NCI-H1048 (cell line): ENCODE results near the gene MAP3K7.

Experiments used
- DNase-seq: peaks from one replicate; lab custom pipeline; 2025; lab: John Stamatoyannopoulos, UW

MAP3K7 gene

GRCh38 chr6:90530882-90531281 is 56.0 kb downstream of the MAP3K7 start:
- DNase-seq: no peak

GRCh38 chr6:90525421-90525820 is 61.5 kb downstream of the MAP3K7 start:
- DNase-seq: no peak

GRCh38 chr6:90523779-90524310 is 63.0 kb downstream of the MAP3K7 start:
- DNase-seq: no peak

DNA sequence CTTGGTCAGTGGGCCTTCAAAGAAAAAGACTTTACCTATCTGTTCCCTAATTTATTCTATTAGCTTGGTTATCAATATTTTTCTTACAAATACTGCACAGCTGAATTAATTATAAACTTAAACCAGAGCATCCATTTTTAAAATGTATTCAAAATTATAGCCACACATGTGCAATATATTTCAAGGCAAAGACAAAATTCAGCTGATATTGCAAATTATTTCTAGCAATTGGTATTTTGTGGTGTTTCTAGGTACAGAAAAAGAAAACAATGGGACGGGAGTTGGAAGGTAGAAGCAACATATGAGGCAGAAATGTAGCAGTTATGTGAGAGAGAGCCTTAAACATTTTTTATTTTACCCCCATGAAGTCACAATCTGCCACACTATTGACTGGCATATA is 64.9 kb downstream of the MAP3K7 start:
- DNase-seq: no peak

DNA sequence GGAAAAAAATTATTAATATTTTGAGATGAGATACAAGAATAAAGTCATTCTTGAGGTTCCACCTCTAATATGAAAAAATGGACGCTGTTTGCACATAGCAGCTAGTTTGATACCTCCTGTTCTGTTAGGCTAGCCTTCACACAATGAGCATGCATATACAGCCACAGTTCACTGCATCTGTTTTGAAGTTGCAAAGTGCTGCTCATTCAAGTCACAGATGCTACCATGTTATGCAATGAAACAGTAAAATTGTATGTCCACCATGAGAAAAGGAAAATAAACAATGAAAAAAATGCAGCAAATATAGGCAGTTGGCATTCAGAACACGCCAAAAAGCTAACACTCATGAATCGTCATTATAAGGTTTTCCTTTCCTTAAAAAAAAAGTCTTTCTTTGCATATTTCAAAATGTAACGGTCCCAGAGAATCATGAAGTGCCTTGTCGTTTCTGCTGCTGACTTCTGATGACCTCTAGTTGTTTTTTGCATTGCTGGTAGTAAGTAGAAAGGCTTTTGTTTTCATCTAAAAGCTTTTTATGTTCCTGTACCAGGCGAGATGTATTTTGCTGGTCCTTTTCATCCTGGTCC is 70.7 kb downstream of the MAP3K7 start:
- DNase-seq: no peak

GRCh38 chr6:90514496-90514895 is 72.4 kb downstream of the MAP3K7 start:
- no peak for DNase-seq

GRCh38 chr6:90508753-90509152 is 78.1 kb downstream of the MAP3K7 start:
- DNase-seq: no peak

DNA sequence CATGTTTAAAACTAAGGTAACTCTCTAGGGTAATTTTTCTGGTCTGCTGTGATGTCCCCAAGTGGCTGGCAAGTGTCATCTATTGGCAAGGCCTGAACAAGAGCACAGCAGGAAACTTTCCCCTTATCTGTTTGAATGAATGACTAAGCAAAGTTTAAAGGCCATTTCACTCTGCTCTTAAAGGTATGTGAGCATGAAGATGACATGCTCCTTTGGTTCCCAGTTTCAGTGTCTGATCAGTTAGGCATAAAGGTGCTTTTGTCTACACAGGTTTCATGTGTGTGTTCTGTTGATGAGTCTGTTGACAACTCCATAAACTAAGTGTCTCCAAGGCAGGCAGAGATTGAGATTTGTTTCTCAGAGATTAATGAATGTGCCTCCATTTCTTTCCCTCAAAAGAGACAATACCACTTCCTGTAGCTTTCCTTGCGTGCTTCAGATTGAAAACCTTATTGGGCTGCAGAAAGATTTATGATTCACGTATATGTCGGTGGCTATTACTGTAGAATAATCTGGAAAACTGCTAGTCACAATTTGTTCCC is 83.9 kb downstream of the MAP3K7 start:
- DNase-seq: no peak

DNA sequence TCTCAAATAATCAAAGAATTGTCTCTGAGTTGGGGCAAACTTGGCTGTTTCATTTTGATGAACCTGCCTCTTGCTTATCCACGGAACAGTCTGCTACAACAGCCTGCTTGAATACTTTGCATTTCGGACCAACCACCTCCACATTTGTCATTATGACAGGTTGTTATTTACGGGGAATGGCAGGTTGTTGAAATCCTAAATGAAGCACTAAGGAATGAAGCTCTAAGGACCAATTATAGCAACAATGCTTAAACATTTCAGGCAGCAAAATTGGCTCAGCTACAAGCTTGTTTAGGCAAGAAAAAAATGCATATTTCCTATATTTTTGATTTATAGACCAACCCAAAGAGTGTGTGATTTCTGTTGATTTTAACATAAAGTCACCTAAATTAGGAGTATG is 84.5 kb downstream of the MAP3K7 start:
- DNase-seq: no peak

DNA sequence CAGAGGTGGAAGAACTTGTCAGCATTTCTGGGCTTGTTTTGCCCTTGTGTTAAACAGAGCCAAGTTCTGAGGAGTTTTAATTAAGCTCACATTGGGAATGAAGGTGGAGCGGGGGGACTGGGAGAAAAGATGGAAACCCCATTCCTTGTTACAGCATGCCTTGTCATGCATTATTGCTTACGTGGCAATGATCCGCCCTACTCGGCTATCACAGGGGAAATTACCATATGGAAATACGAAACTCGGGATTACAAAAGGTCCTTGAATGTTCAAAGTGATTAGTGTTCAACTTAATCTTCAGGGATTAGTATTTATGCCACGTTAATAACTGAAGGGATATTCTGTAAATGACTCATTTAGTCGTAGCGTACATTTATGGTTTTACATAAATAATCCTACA is 86.4 kb downstream of the MAP3K7 start:
- DNase-seq: no peak

- DNase-seq: no peak
Measured at GRCh38 chr6:90497411-90497810, 89.5 kb downstream of the MAP3K7 start.

DNA sequence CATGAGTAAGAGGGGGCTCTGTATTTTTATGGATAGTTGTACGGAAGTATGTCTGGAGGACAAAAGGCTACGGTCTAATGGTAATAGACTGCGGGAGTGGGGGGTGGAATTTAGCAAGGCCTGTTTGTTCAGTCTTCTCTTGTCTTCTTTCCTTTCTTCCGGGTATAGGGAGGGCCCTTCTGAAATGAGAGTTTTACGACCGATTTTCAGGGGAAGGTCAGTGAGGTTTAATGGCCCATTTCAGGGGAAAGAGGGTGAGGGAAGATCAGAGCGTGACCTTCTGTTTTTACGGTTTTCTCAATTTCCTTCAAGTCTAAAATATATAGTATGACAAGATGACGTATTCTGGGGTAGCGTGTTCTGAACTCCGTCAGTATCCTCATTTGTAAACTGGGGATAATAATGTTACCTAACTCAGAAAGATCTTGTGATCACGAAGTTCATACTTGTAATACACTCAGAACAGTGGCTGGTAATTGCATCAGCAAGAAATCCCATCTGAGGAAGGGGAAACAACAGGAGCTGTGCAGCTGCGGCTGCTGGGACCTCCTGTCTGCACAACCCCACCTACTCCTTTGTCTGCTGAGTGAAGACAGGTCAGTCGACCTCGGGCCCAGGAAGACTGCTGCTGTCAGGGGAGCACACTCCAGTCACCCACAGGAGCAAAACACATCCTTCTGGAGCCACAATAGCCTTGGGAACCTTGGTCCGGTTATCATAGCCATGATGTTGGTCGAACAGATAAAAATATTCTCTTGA is 90.4 kb downstream of the MAP3K7 start:
- DNase-seq: no peak

DNA sequence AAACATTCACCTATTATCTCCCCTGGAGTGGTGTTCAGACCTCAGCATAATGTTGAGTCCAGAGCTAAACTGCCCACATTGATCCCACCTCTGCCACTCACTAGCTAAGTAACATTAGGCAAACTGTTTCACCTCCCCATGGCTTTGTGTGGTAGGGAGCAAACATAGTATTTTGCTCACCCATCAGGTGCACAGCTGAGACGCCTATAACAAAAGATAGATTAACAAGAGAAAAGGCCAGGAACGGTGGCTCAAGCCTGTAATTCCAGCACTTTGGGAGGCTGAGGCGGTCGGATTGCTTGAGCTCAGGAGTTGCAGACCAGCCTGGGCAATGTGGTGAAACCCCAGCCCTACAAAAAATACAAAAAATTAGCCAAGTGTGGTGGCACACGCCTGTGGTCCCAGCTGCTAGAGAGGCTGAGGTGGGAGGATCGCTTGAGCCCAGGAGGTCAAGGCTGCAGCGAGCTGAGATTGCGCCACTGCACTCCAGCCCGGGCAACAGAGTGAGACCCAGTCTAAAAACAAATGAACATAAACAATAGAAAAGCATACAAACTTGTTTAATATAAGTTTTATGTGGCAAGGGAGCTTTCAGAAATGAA is 91.6 kb downstream of the MAP3K7 start:
- no peak for DNase-seq

DNA sequence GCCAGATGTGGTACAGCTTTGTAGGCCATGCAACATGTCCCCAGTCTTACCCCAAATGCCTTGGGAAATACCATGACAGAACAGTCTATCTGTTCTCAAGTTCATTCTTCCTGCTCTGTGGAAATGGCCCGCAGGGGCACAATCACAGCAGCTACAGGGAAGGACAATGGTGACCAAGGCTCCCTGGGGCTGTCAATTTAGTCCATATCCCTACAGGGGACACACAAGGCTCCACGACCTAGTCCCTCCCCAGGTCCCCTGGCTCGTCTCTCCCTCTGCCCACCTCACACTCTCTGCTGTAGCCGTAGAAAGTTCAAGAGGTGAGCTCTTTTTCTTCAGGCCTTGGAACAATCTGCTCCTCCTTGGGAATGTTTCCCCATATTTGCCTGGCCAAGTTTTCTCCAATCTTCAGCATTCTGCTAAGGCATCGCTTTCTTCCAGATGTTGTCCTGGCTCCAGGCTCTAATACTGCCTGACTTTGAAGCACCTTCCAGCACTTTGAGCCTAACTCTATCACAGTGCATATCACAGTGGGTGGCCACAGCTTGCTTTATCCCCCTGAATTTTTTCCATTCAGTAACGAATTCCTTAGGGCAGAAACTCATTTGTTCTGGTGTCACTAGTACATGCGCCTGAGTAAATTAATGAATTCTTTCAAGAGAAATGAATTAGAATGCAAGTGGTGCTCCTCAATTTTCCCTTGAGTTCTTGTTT is 92.6 kb downstream of the MAP3K7 start:
- DNase-seq: no peak

DNA sequence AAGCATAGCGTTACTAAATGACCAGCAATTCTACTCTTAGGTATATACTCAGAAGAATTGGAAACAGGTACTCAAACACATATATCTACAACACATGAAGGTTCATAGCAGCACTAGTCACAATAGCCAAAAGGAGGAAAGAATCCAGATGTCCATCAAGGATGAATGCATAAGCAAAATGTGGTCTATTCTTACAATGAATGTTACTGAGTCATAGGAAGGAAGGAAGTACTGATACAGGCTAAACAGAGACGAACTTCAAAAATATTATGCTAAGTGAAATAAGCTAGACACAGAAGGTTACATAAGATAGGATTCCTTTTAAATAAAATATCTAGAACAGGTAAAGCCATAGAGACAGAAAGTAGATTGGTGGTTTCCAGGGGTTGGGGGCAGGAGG is 93.5 kb downstream of the MAP3K7 start:
- no peak for DNase-seq

GRCh38 chr6:90492798-90493197 is 94.1 kb downstream of the MAP3K7 start:
- DNase-seq: no peak

DNA sequence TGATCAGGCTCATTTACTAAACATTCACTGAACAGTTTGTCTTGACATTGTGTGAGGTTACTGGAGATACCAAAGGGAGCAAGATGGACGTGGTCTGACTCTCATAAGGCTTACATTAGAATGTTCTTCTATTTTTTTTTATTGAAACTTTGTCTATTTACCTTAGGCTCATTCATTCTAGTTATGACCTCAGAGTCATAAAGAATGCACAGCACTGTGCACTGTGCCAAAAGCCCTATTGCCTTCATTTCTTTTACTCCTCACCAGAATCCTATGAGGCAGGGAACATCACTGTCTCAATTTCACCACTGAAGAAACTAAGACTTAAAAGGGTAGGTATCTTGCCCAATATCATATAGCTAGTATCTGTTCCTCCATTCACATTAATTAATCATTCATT is 94.5 kb downstream of the MAP3K7 start:
- DNase-seq: no peak

DNA sequence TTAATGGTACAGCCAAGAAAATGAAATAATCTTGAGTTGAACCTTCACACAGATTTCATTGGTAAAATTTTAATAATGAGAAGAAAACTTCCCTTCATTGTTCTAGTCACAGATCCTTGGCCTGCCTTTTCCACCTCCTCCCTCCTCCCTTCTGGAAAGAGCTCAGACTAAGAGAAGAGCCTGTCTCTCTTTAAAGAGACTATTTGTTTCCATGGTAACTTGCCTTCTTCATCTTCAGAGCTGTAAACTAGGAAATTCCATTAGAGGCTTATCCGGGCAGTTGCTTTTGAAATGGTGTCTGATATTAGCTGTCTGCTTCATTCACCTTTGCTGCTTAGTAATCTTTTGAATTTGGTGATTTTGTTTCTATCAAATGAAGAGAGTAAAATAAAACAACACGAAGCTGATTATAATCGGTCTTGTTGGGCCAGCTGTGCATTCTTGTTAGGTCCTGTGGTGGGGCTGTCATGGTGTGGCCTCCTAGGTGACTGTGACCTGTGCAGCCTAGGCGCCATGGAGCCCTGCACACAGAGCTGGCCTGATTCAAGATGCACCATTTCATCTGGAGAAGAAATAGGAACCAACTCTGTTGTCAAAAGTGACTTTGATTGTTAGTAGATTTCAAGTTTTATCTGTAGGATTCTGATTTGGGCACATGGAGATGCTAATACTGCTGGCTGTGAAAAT is 96.7 kb downstream of the MAP3K7 start:
- DNase-seq: no peak

DNA sequence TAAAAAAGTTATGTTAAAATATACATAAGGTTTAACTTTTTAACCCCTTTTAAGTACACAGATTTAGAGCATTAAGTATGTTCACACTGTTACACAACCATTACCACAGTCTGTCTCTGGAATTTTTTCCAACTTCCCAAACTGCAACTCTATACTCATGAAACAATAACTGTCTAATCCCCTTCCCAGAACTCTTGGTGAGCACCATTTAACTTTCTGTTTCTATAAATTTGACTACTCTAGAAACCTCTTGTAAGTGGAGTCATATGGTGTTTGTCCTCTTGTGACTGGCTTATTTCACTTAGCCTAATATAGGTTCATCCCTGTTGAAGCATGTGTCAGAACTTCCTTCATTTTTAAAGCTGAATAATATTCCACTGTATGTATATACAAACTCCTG is 98.1 kb downstream of the MAP3K7 start:
- DNase-seq: no peak

DNA sequence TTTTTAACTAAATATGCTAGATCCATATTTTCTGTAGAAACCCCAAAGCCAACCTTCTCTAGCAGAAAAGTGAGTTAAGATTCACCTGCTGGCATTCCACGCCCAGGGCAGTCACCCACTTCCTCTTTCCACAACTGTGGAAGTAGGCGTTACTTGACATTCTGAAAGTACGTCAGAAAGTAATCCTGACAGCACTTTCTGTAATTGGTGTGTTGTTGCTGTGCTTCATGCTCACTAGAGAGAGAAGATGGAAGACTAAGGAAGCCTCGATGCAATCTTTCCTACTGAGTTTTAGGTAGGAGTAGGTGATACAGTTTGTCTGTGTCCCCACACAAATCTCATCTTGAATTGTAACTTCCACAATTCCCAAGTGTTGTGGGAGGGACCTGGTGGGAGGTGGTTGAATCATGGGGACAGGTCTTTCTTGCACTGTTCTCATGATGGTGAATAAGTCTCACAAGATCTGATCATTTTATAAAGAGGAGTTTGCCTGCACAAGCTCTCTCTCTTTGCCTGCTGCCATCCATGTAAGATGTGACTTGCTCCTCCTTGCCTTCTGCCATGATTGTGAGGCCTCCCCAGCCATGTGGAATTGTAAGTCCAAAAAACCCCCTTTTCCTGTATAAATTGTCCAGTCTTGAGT is 101.1 kb downstream of the MAP3K7 start:
- DNase-seq: no peak

- DNase-seq: no peak
Measured at GRCh38 chr6:90484903-90485302, 102.0 kb downstream of the MAP3K7 start.
